A549 treated with CORT108297 at 1 μM for 4 hours (cell line): ENCODE measurements around the gene ABHD3. TPM values are rescaled to one million over a fixed set of nuclear protein-coding genes. Genes with fewer than 3 reads are reported as not detected.

Experiments
- total RNA-seq: library from RNA; stranded (reverse); fragments of 200-300 nt; extraction: Qiagen RNA extraction; gene quantifications from 5 replicates; pipeline ENCODE4 v1.2.3, GENCODE V29; 2022

Gene ABHD3, protein sequence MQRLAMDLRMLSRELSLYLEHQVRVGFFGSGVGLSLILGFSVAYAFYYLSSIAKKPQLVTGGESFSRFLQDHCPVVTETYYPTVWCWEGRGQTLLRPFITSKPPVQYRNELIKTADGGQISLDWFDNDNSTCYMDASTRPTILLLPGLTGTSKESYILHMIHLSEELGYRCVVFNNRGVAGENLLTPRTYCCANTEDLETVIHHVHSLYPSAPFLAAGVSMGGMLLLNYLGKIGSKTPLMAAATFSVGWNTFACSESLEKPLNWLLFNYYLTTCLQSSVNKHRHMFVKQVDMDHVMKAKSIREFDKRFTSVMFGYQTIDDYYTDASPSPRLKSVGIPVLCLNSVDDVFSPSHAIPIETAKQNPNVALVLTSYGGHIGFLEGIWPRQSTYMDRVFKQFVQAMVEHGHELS
- total RNA-seq, result 21.6 to 25.7 TPM (median 23.5 TPM) in 5 replicates

DNA sequence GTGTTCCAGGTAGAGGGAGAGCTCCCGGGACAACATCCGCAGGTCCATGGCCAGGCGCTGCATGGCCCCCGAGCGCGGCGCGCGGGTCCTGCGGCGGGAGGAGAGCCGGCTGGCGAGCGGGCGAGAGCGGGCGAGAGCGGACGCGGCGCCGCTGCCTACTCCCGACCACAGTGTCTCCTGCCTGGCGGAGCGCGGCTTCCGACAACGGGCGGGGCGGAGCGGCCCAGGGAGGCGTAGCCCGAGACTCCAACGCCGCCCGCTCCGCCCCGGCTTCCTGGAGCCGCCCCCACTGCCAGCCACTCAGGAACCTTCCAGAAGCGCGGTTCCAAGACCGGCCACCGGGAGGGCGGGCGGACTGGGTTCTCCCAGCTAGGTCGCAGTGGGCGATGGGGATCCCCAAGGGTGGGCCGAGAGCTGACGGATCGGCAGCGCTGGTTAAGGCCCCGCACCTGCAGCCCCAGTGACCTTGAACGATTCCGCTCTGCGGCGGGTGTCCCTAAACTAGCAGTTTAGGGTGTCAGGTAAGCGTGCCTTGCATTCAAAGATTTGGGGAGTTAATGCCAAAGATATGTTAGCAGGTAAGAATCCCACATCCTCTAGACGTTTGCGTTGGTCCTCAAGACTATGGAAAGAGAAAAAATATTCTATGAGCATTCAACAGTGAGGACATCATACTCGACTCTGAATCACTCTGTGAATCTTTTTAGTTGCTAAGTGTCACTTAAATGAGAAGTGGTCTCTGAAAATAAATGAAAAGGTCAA, at the start of gene ABHD3:
Gene ABHD3, minus strand, starts transcription at position 172 of the 762 bp plus-strand sequence. Its CDS starts 109 bp downstream, at position 63.

DNA sequence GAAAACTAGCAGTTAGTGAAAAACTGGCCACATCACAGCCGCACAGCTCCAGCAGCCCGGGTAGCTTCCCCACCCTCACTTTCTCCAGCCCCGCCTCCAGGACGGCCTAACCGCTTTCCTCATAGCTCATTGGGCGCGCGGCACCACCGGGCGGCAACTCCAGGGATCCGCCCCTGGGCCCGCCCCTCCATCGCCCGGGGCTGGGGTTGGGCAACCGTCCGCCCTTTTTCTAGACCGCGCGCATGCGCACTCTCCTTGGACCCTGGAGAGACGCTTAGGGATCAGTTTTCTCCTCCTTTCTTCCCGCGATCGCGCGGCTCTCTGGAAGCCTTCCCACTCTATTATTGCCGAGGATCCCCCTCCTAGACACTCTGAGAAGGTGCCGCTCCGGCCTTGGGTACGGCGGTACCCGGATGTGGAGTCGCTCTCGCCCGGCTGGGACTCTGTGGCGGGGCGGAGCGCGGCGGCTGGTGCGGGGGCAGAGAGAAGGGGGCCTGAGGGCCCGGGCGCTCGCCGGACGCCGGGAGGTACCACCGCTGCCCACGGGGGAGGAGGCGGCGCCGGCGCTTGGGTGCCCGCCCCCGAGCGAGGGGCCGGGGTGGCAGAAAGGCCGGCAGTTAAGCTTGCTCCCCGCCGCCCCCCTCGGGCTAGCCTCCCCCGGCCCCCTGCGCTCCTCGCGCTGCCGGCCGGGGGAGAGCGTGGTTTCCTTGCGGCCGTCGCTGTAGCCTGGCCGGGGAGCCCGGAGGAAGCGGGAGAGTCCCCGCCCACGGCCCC, 36.2 kb upstream of the ABHD3 start, which contains the start of gene MIB1:
Gene MIB1, plus strand, starts transcription at position 255 of the 774 bp plus-strand sequence. CDS start 792 bp downstream, outside the sequence.

GRCh38 chr18:21612125-21613039, 92.2 kb downstream of the ABHD3 start, which contains the start of gene SNRPD1:
SNRPD1 (plus strand) TSS chr18:21612314; CDS start chr18:21612430, 116 bp downstream.

Other genes starting within 250 kb of the ABHD3 start
- 7.9 to 10.5 TPM (median 9.0 TPM) in 5 replicates for gene ESCO1, start 104.1 kb downstream of the ABHD3 start, total RNA-seq
- gene SNRPD1, start 92.5 kb downstream of the ABHD3 start, total RNA-seq, result 150 to 187 TPM (median 178 TPM) in 5 replicates
- 5.6 to 10.9 TPM (median 8.8 TPM) in 5 replicates for gene MIB1, start 36.0 kb upstream of the ABHD3 start, total RNA-seq